H9 (cell line): ENCODE measurements around the gene CDH23. TPM values are rescaled to one million over a fixed set of nuclear protein-coding genes. Genes with fewer than 3 reads are reported as not detected.

Source experiments
- DNase-seq: peaks from one replicate; pipeline ENCODE4 v3.0.0-alpha.2; 2017
- H2AFZ ChIP-seq: one replicate; pipeline ENCODE4 v1.6.1; 2013; ENCODE audit warnings: mild to moderate bottlenecking, low read length, control low read depth, moderate library complexity
- H2AK5ac ChIP-seq: 2 replicates; pipeline ENCODE4 v1.6.1; 2013; ENCODE audit warnings: low read length, control low read depth, mixed read lengths; ENCODE audit not compliant: insufficient read length
- H2BK120ac ChIP-seq: one replicate; pipeline ENCODE4 v1.6.1; 2013; ENCODE audit warnings: low read depth, mild to moderate bottlenecking, low read length, control low read depth, inconsistent platforms; ENCODE audit not compliant: poor library complexity, severe bottlenecking
- H2BK12ac ChIP-seq: 2 replicates; pipeline ENCODE4 v1.6.1; 2013; ENCODE audit warnings: low read length, control low read depth, mixed read lengths, low read depth; ENCODE audit not compliant: insufficient read length
- H2BK15ac ChIP-seq: 2 replicates; pipeline ENCODE4 v1.6.1; 2013; ENCODE audit warnings: low read depth, low read length, control low read depth
- H2BK20ac ChIP-seq: one replicate; pipeline ENCODE4 v1.6.1; 2013; ENCODE audit warnings: low read depth, mild to moderate bottlenecking, low read length, control low read depth, inconsistent platforms; ENCODE audit not compliant: poor library complexity, severe bottlenecking
- H2BK5ac ChIP-seq: 2 replicates; pipeline ENCODE4 v1.6.1; 2013; ENCODE audit warnings: low read length, control low read depth, mixed read lengths; ENCODE audit not compliant: insufficient read length
- H3K14ac ChIP-seq: 2 replicates; pipeline ENCODE4 v1.6.1; 2013; ENCODE audit warnings: low read length, control low read depth; ENCODE audit not compliant: insufficient read depth
- H3K18ac ChIP-seq: 2 replicates; pipeline ENCODE4 v1.6.1; 2013; ENCODE audit warnings: low read depth, mild to moderate bottlenecking, mixed read lengths, low read length, control low read depth; ENCODE audit not compliant: insufficient read length
- H3K23ac ChIP-seq: 2 replicates; pipeline ENCODE4 v1.6.1; 2013; ENCODE audit warnings: low read length, control low read depth, mixed read lengths, low read depth; ENCODE audit not compliant: insufficient read length
- H3K23me2 ChIP-seq: 2 replicates; pipeline ENCODE4 v1.6.1; 2013; ENCODE audit warnings: low read depth, mild to moderate bottlenecking, mixed read lengths, low read length, control low read depth; ENCODE audit not compliant: insufficient read length, poor library complexity, severe bottlenecking
- H3K27ac ChIP-seq: 2 replicates; pipeline ENCODE4 v1.5.1; 2013; ENCODE audit warnings: low read length, control low read depth, mixed read lengths, low read depth; ENCODE audit not compliant: insufficient read length
- H3K27me3 ChIP-seq: 2 replicates; pipeline ENCODE4 v1.6.1; 2013; ENCODE audit warnings: low read length, control low read depth, inconsistent platforms; ENCODE audit not compliant: insufficient read depth
- H3K4ac ChIP-seq: 2 replicates; pipeline ENCODE4 v1.6.1; 2013; ENCODE audit warnings: low read depth, mild to moderate bottlenecking, control low read depth, inconsistent platforms, low read length, moderate library complexity
- H3K4me1 ChIP-seq: 2 replicates; pipeline ENCODE4 v1.6.1; 2013; ENCODE audit warnings: low read length, control low read depth, inconsistent platforms; ENCODE audit not compliant: insufficient read depth
- H3K4me2 ChIP-seq: 2 replicates; pipeline ENCODE4 v1.6.1; 2013; ENCODE audit warnings: low read length, control low read depth, mixed read lengths; ENCODE audit not compliant: insufficient read length, insufficient read depth
- H3K56ac ChIP-seq: 2 replicates; pipeline ENCODE4 v1.6.1; 2013; ENCODE audit warnings: low read depth, mild to moderate bottlenecking, mixed read lengths, low read length, control low read depth; ENCODE audit not compliant: insufficient read length
- H3K79me1 ChIP-seq: 2 replicates; pipeline ENCODE4 v1.6.1; 2013; ENCODE audit warnings: low read depth, mild to moderate bottlenecking, moderate library complexity, low read length, control low read depth, inconsistent platforms; ENCODE audit not compliant: insufficient read depth, poor library complexity, severe bottlenecking
- H3K79me2 ChIP-seq: 2 replicates; pipeline ENCODE4 v1.6.1; 2013; ENCODE audit warnings: low read length, control low read depth, inconsistent platforms; ENCODE audit not compliant: insufficient read depth
- H3K9ac ChIP-seq: 2 replicates; pipeline ENCODE4 v1.6.1; 2013; ENCODE audit warnings: low read length, control low read depth, mixed read lengths; ENCODE audit not compliant: insufficient read length; ENCODE audit errors: extremely low read depth
- H3K9me3 ChIP-seq: one replicate; pipeline ENCODE4 v1.6.1; 2013; ENCODE audit warnings: low read depth, low read length, inconsistent platforms; ENCODE audit not compliant: control insufficient read depth
- H3T11ph ChIP-seq: one replicate; pipeline ENCODE4 v1.6.1; 2013; ENCODE audit warnings: mild to moderate bottlenecking, low read length, control low read depth, inconsistent platforms
- H4K20me1 ChIP-seq: one replicate; pipeline ENCODE4 v1.6.1; 2013; ENCODE audit not compliant: control insufficient read depth, insufficient read length, insufficient read depth
- H4K5ac ChIP-seq: 2 replicates; pipeline ENCODE4 v1.6.1; 2013; ENCODE audit warnings: low read depth, mild to moderate bottlenecking, mixed read lengths, low read length, control low read depth; ENCODE audit not compliant: insufficient read length
- H4K8ac ChIP-seq: replicated peaks from 2 replicates; pipeline ENCODE4 v1.6.1; 2013; ENCODE audit warnings: low read length, control low read depth, mixed read lengths, low read depth; ENCODE audit not compliant: insufficient read length
- H4K91ac ChIP-seq: 2 replicates; pipeline ENCODE4 v1.6.1; 2013; ENCODE audit warnings: low read depth, mild to moderate bottlenecking, moderate library complexity, mixed read lengths, low read length, control low read depth; ENCODE audit not compliant: insufficient read length
- H3K27ac Mint-ChIP-seq, 3 experiments: 2 replicates in 2 of 3; 3 replicates in 1 of 3; pipeline ENCODE4 v1.8.0; 2020 to 2021; ENCODE audit warnings: mixed read lengths in 3 of 3, mild to moderate bottlenecking in 1 of 3, moderate library complexity in 1 of 3
- H3K27me3 Mint-ChIP-seq: 2 replicates; pipeline ENCODE4 v1.8.0; 2021; ENCODE audit warnings: low read depth, mild to moderate bottlenecking, moderate library complexity, mixed read lengths
- H3K36me3 Mint-ChIP-seq, 3 experiments: 2 replicates in 2 of 3; 3 replicates in 1 of 3; pipeline ENCODE4 v1.8.0; 2020 to 2021; ENCODE audit warnings: low read depth in 3 of 3, mixed read lengths in 3 of 3; ENCODE audit not compliant: insufficient read depth in 1 of 3
- H3K4me1 Mint-ChIP-seq, 2 experiments: 2 replicates each; pipeline ENCODE4 v1.8.0; 2020; ENCODE audit warnings: mixed read lengths in 2 of 2
- H3K4me3 Mint-ChIP-seq, 2 experiments: 2 replicates in 1 of 2; 3 replicates in 1 of 2; pipeline ENCODE4 v1.8.0; 2020 to 2021; ENCODE audit warnings: mild to moderate bottlenecking in 2 of 2, mixed read lengths in 2 of 2, moderate library complexity in 1 of 2
- H3K9me3 Mint-ChIP-seq, 2 experiments: 2 replicates in 1 of 2; 3 replicates in 1 of 2; pipeline ENCODE4 v1.8.0; 2020; ENCODE audit warnings: mild to moderate bottlenecking in 2 of 2, mixed read lengths in 2 of 2, moderate library complexity in 1 of 2
- CTCF ChIP-seq: fragments of 200-600 bp; sonication (generic); conservative IDR thresholded peaks from 3 replicates; pipeline ENCODE4 v1.8.0; 2021; ENCODE audit warnings: antibody characterized with exemption, mild to moderate bottlenecking
- WGBS: extraction: QIAGEN DNeasy Blood & Tissue Kit; methylation state at CpG from one replicate; pipeline ENCODE4 v1.1.7; 2013; ENCODE audit warnings: missing lambda C conversion rate, low lambda C conversion rate, mixed read lengths; ENCODE audit not compliant: insufficient read length; ENCODE audit errors: extremely low coverage; 5-methylcytosine and 5-hydroxymethylcytosine counted together
- total RNA-seq: library from RNA; stranded (reverse); gene quantifications from 2 replicates; pipeline ENCODE4 v1.2.1, GENCODE V29; 2021

Gene CDH23
- total RNA-seq, 1 experiment from 2014 or later: 2.1 TPM

- no peak overlapping the region for H2BK12ac ChIP-seq
- no peak overlapping the region for H3K4ac ChIP-seq
- H2AFZ ChIP-seq: no peak overlapping the region
- H4K8ac ChIP-seq: no peak overlapping the region
- H3K27me3 ChIP-seq: no peaks in the 10 kb centered on the region
- Mint-ChIP-seq H3K4me3 (no peak overlapping the region), H3K9me3 (no peaks in the 10 kb centered on the region), H3K36me3 (no peaks in the 10 kb centered on the region; a peak in 1 of 7 replicates), H3K27me3 (no peaks in the 10 kb centered on the region; the same call in none of the 2 replicates), H3K4me1 (peaks cover 7 to 22% of the 10 kb centered on the region in 2 experiments; a peak in 3 of 4 replicates), H3K27ac (no peak overlapping the region)
- H2BK5ac ChIP-seq: no peak overlapping the region
- H3K9ac ChIP-seq: no peak overlapping the region
- no peaks in the 10 kb centered on the region for H4K20me1 ChIP-seq
- no peaks in the 10 kb centered on the region for H3K23me2 ChIP-seq
- no peak overlapping the region for H3K56ac ChIP-seq
- H2BK20ac ChIP-seq: no peak overlapping the region
- no peak overlapping the region for H4K5ac ChIP-seq
- TF ChIP-seq CTCF: no peak
- no peak for DNase-seq
- H3K9me3 ChIP-seq: no peaks in the 10 kb centered on the region
- no peak overlapping the region; the same call in 1 of the 2 replicates for H3K14ac ChIP-seq
- no peak overlapping the region for H3T11ph ChIP-seq
- no peak overlapping the region for H4K91ac ChIP-seq
- no peaks in the 10 kb centered on the region for H3K79me2 ChIP-seq
- no peak overlapping the region for H2AK5ac ChIP-seq
- H3K23ac ChIP-seq: no peak overlapping the region
- H3K27ac ChIP-seq: no peak overlapping the region
- H2BK15ac ChIP-seq: no peak overlapping the region
- no peaks in the 10 kb centered on the region for H3K4me1 ChIP-seq
- no CpG with 5 or more reads among the region's 3 CpGs for WGBS
- H2BK120ac ChIP-seq: no peak overlapping the region
- no peak overlapping the region for H3K4me2 ChIP-seq
- no peaks in the 10 kb centered on the region for H3K79me1 ChIP-seq
- H3K18ac ChIP-seq: no peak overlapping the region
Observed at GRCh38 chr10:71442000-71442399, 45.3 kb downstream of the CDH23 start.
